K562 (cell line): ENCODE data around the gene SLC43A2. TPM values are rescaled to one million over a fixed set of nuclear protein-coding genes. Genes with fewer than 3 reads are reported as not detected.

Source experiments
- ATAC-seq: fragments of 200-7000 bp; cut with Tn5 transposase; 3 replicates; pipeline ENCODE4 v1.9.1; 2020; ENCODE audit warnings: moderate library complexity
- BruUV-seq: library from RNA; stranded (reverse); fragments of 400-500 nt; replicated peaks from 2 replicates; lab custom pipeline; 2021; lab: Mats Ljungman, UMichigan
- CTCF ChIA-PET: fragments of 300-600 bp; formaldehyde crosslinking; extraction: SDS; loops from one replicate; lab custom pipeline; 2021; ENCODE audit warnings: low intra/inter-chr PET ratio; lab: Yijun Ruan, JAX
- POLR2A ChIA-PET: fragments of 300-600, 350-650 bp; sonication (Branson Sonifier 250); formaldehyde crosslinking; extraction: SDS; loops from one replicate; lab custom pipeline; 2021; ENCODE audit warnings: antibody characterized with exemption, inconsistent platforms; lab: Yijun Ruan, JAX
- DNase-seq, 4 experiments: peaks; one replicate each; pipeline versions ENCODE4 v3.0.0 to v3.0.0-alpha.2; 2011 to 2018; ENCODE audit warnings: low spot score in 3 of 4, mixed read lengths in 3 of 4; ENCODE audit errors: extremely low read depth in 1 of 4
- FAIRE-seq: peaks from 2 replicates; lab custom pipeline; 2011; peaks lifted over from hg19 to GRCh38; lab: Jason Lieb, UNC
- H2AFZ ChIP-seq: 2 replicates; pipeline ENCODE4 v1.6.0; 2011; ENCODE audit warnings: low read depth, low read length, control low read depth, inconsistent platforms
- H3K27ac ChIP-seq: fragments of 200-600 bp; 3 replicates; pipeline ENCODE4 v1.8.0; 2011; ENCODE audit warnings: low read depth, mild to moderate bottlenecking, control low read depth, inconsistent platforms, low read length, moderate library complexity, mixed read lengths; ENCODE audit errors: extremely low read depth
- H3K27me3 ChIP-seq, 2 experiments: fragments of 300-600 bp in 1 of 2; 2 replicates in 1 of 2; 3 replicates in 1 of 2; pipeline versions ENCODE4 v1.6.0 to v1.8.0; 2011; ENCODE audit warnings: inconsistent platforms in 2 of 2, low read length in 2 of 2, mild to moderate bottlenecking in 1 of 2, mixed read lengths in 1 of 2, moderate library complexity in 1 of 2; ENCODE audit not compliant: control insufficient read depth in 2 of 2, insufficient read depth in 2 of 2
- H3K36me3 ChIP-seq: fragments of 300-600 bp; 3 replicates; pipeline ENCODE4 v1.8.0; 2011; ENCODE audit warnings: mild to moderate bottlenecking, low read length, inconsistent platforms; ENCODE audit not compliant: control insufficient read depth, insufficient read depth
- H3K4me1 ChIP-seq, 2 experiments: fragments of 200-600 bp in 1 of 2; replicated peaks in 1 of 2; 2 replicates in 1 of 2; 3 replicates in 1 of 2; pipeline versions ENCODE4 v1.5.1 to v1.8.0; 2011; ENCODE audit warnings: inconsistent platforms in 2 of 2, low read length in 2 of 2, mild to moderate bottlenecking in 1 of 2, mixed read lengths in 1 of 2, moderate library complexity in 1 of 2; ENCODE audit not compliant: control insufficient read depth in 2 of 2, insufficient read depth in 2 of 2
- H3K4me2 ChIP-seq: 2 replicates; pipeline ENCODE4 v1.6.1; 2011; ENCODE audit warnings: low read length, control low read depth, inconsistent platforms, mixed read lengths; ENCODE audit not compliant: insufficient read depth
- H3K4me3 ChIP-seq: fragments of 200-600 bp; sonication (generic), shearing (Covaris generic); 2 replicates; pipeline ENCODE4 v1.5.1; 2016; ENCODE audit warnings: control low read depth, inconsistent platforms
- H3K79me2 ChIP-seq: fragments of 200-600 bp; 3 replicates; pipeline ENCODE4 v1.8.0; 2011; ENCODE audit warnings: low read length, inconsistent platforms; ENCODE audit not compliant: control insufficient read depth, insufficient read depth
- H3K9ac ChIP-seq, 2 experiments: 2 replicates each; pipeline versions ENCODE4 v1.6.0 to v1.6.1; 2011; ENCODE audit warnings: low read depth in 2 of 2, low read length in 2 of 2, control low read depth in 1 of 2, inconsistent platforms in 1 of 2, mild to moderate bottlenecking in 1 of 2, mixed read lengths in 1 of 2; ENCODE audit not compliant: insufficient read depth in 1 of 2
- H3K9me1 ChIP-seq: one replicate; pipeline ENCODE4 v1.6.0; 2011; ENCODE audit warnings: inconsistent platforms, mild to moderate bottlenecking, low read length, moderate library complexity; ENCODE audit not compliant: control insufficient read depth, insufficient read depth
- H3K9me3 ChIP-seq: replicated peaks from 2 replicates; pipeline ENCODE4 v1.5.1; 2011; ENCODE audit warnings: low read depth, low read length, inconsistent platforms; ENCODE audit not compliant: control insufficient read depth, insufficient read depth
- H4K20me1 ChIP-seq: replicated peaks from 2 replicates; pipeline ENCODE4 v1.6.1; 2011; ENCODE audit warnings: low read length, inconsistent platforms, mixed read lengths; ENCODE audit not compliant: control insufficient read depth, insufficient read depth
- EHMT2 ChIP-seq: fragments of 450-650 bp; IDR thresholded peaks from 2 replicates; pipeline ENCODE4 v1.6.1; 2018; ENCODE audit warnings: antibody characterized with exemption
- FOSL1 ChIP-seq: fragments of 200-800 bp; sonication (Bioruptor generic); conservative IDR thresholded peaks from 2 replicates; pipeline ENCODE4 v1.6.1; 2016; ENCODE audit warnings: missing genetic modification characterization, missing compliant biosample characterization
- SNRNP70 ChIP-seq: fragments of 200-400 bp; formaldehyde crosslinking; optimal IDR thresholded peaks from 2 replicates; pipeline ENCODE3; 2017; ENCODE audit warnings: low read depth, low read length
- WGBS: fragments of 100-300 bp; shearing (Covaris generic); methylation state at CpG from one replicate; pipeline ENCODE4 v1.1.6; 2016; ENCODE audit warnings: low coverage, mixed read lengths; ENCODE audit not compliant: insufficient coverage; ENCODE audit errors: missing lambda C conversion rate; 5-methylcytosine and 5-hydroxymethylcytosine counted together
- in situ Hi-C: fragments of 300-500 bp; cut with MboI; formaldehyde crosslinking; loops from 4 replicates; pipeline ENCODE4 v1.15.0; 2018; ENCODE audit warnings: inconsistent platforms, mixed read lengths
- intact Hi-C: fragments of 100-400 bp; cut with micrococcal nuclease; formaldehyde crosslinking; loops from 2 replicates; pipeline ENCODE4 v1.14.2; 2022
- polyA plus RNA-seq, 8 experiments: library from polyadenylated mRNA; depleted of rRNA in 4 of 8; stranded (reverse) in 5 of 8; unstranded in 3 of 8; fragments of >200 nt; fragmentation: Nextera tagmentation in 2 of 8; fragmentation: Illumina TruSeq in 1 of 8; extraction: Ambion mirVana in 2 of 8; extraction: Trizol in 1 of 8; gene quantifications; 2 replicates each; pipeline versions ENCODE4 v1.2.1 to v1.2.3, GENCODE V29; 2011 to 2014; ENCODE audit warnings: inconsistent platforms in 1 of 8, missing spikeins in 1 of 8
- total RNA-seq, 7 experiments: library from RNA; depleted of rRNA in 6 of 7; stranded (reverse); fragments of >200 nt in 6 of 7; fragmentation: Illumina TruSeq in 2 of 7; extraction: Trizol in 2 of 7; gene quantifications; 2 replicates each; pipeline versions ENCODE4 v1.2.1 to v1.2.3, GENCODE V29; 2011 to 2021; ENCODE audit warnings: low replicate concordance in 1 of 7
- TF ChIP-seq, protein P1 (sequence below): fragments of 450-650 bp; IDR thresholded peaks from 2 replicates; pipeline ENCODE4 v1.6.1; 2017; ENCODE audit warnings: antibody characterized with exemption, mild to moderate bottlenecking
- TF ChIP-seq, protein P2 (sequence below): fragments of 450-650 bp; formaldehyde crosslinking; IDR thresholded peaks from 2 replicates; pipeline ENCODE4 v1.4.0; 2020; ENCODE audit warnings: mild to moderate bottlenecking, moderate library complexity
- TF ChIP-seq, protein P3 (sequence below): fragments of 250-450 bp; sonication (Bioruptor Pico); IDR thresholded peaks from 2 replicates; pipeline ENCODE4 v1.5.0; 2021; ENCODE audit warnings: mild to moderate bottlenecking, moderate library complexity

SLC43A2 gene
- total and polyA plus RNA-seq, 9 of the 15 experiments (the other 6 are each of a cell fraction or from before 2014, with no cell fraction given) = 0.03 to 10.2 (median 3.6) TPM

DNA sequence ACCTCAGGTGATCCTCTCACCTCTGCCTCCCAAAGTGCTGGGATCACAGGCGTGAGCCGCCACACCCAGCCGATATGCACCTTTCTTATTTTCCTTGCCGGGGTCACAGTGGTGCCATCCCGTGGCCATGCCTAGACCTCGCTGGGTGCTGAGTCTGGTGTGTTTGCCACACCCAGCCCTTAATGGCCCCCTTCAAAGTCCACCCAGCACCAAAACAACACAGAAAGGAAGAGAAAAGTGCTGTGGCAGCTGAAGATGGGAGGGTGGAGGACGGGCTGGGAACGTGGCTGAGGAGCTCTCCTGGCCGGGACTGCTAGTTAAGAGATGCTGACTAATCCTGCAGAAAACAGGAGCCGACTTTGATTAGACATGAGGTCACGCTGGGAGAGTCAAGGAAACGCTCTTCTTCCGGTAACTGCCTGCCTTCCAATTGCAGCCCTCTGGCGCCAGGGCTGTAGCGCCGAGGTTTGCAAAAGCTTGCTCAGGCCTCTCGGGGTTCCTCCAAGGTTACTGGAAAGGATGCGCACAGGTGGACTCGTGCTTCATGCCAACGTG lies 10.9 kb downstream of the SLC43A2 start (continued):
- TF ChIP-seq, protein P1, sequence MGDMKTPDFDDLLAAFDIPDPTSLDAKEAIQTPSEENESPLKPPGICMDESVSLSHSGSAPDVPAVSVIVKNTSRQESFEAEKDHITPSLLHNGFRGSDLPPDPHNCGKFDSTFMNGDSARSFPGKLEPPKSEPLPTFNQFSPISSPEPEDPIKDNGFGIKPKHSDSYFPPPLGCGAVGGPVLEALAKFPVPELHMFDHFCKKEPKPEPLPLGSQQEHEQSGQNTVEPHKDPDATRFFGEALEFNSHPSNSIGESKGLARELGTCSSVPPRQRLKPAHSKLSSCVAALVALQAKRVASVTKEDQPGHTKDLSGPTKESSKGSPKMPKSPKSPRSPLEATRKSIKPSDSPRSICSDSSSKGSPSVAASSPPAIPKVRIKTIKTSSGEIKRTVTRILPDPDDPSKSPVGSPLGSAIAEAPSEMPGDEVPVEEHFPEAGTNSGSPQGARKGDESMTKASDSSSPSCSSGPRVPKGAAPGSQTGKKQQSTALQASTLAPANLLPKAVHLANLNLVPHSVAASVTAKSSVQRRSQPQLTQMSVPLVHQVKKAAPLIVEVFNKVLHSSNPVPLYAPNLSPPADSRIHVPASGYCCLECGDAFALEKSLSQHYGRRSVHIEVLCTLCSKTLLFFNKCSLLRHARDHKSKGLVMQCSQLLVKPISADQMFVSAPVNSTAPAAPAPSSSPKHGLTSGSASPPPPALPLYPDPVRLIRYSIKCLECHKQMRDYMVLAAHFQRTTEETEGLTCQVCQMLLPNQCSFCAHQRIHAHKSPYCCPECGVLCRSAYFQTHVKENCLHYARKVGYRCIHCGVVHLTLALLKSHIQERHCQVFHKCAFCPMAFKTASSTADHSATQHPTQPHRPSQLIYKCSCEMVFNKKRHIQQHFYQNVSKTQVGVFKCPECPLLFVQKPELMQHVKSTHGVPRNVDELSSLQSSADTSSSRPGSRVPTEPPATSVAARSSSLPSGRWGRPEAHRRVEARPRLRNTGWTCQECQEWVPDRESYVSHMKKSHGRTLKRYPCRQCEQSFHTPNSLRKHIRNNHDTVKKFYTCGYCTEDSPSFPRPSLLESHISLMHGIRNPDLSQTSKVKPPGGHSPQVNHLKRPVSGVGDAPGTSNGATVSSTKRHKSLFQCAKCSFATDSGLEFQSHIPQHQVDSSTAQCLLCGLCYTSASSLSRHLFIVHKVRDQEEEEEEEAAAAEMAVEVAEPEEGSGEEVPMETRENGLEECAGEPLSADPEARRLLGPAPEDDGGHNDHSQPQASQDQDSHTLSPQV = peak; percentile 58
- TF ChIP-seq, all 486 proteins: peak for 59

DNA sequence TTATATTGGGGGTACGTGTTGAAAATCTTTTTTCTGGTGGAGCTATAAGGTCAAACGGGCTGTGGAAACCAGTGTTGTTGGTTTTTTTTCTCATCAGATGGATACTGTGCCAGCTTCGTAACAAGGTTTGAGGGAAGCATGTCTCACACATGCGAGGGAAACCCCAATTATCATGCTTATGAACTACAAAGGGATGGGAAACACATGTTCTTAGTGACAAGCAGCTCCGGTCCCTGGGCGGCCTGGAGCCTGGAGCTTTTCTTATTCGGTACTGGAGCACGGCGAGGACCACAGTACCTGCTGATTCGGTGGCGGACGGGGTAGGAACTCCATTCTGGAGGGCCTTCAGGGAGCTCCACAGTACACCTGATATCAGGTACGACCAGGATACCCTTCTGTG lies 12.5 kb downstream of the SLC43A2 start:
- BruUV-seq = no TSS peak
- TF ChIP-seq SNRNP70 (no peak), FOSL1 (tag) (no peak), EHMT2 (no peak)
- TF ChIP-seq, protein P2, sequence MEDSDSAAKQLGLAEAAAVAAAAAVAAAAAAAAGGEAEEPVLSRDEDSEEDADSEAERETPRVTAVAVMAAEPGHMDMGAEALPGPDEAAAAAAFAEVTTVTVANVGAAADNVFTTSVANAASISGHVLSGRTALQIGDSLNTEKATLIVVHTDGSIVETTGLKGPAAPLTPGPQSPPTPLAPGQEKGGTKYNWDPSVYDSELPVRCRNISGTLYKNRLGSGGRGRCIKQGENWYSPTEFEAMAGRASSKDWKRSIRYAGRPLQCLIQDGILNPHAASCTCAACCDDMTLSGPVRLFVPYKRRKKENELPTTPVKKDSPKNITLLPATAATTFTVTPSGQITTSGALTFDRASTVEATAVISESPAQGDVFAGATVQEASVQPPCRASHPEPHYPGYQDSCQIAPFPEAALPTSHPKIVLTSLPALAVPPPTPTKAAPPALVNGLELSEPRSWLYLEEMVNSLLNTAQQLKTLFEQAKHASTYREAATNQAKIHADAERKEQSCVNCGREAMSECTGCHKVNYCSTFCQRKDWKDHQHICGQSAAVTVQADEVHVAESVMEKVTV (CRISPR knock-in tag) = no peak
- TF ChIP-seq, protein P3, sequence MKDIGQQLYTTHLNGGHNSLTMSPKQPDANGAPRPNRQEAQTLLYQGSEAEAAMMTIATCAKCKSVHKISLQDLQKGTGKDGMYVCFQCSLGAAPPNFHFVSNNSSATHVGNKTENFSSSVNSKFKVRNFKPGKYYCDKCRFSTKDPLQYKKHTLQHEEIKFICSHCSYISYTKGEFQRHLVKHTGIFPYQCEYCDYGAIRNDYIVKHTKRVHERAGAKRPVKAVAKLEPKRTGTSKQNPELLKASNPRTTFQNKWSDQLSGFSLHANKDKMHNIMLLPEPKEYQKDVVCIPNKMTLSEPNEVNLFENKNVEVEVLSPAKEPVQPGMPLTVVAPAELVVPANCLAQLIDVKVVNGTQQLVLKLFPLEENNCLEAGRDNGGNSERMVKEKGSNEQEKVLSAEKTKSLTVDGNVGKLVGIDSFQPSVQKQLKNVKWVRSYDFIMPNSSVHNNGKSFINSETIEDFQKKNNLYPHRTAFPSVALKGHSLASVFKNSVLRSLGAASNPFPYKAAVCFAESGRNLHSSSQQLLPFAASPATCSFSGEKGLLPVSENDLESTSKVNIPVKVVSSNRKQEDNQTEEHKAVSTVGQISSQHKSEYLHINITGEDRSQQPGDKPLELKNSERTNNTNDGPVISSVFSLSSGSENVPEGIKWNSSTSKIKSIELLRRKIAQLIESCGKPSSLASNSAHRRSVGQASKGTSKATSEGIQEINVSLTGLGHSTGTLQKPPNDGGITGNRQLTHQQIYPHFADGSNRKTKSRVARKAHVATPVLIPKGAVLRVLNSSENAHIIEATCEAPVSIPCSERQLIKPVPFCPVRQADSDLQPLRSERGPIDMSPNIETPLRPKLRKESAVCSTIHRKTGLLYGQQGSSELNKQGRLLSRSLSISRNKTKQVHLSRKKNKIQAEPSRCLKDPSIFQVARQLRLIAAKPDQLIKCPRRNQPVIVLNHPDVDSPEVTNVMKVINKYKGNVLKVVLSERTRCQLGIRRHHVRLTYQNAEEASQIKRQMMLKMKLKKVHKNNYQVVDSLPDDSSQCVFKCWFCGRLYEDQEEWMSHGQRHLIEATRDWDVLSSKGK (CRISPR knock-in tag) = no peak
- no peak overlapping the region for H3K4me2 ChIP-seq
- no peak overlapping the region for H3K27ac ChIP-seq
- H3K4me3 ChIP-seq = no peak overlapping the region
- H3K9ac ChIP-seq = no peak overlapping the region
- H3K9me1 ChIP-seq = no peaks in the 10 kb centered on the region
- H3K36me3 ChIP-seq = no peaks in the 10 kb centered on the region
- in situ Hi-C loops = loop anchor here (5.0 kb wide), 1 partner anchor 39 kb away; no protein-coding TSS in a partner anchor
- POLR2A ChIA-PET = interaction anchor here (4.8 kb wide), 1 partner anchor 10 kb away, joined by 25 read pairs; no protein-coding TSS in a partner anchor
- no peaks in the 10 kb centered on the region for H3K9me3 ChIP-seq
- intact Hi-C loops = no loop called here
- H3K27me3 ChIP-seq = no peaks in the 10 kb centered on the region
- no peaks in the 10 kb centered on the region for H4K20me1 ChIP-seq
- WGBS = 73% methylated on average over 6 of the region's 13 CpGs
- DNase-seq (no peak), FAIRE-seq (no peak), ATAC-seq (no peak)
- CTCF ChIA-PET = no interaction called here
- peaks cover 8 to 32% of the 10 kb centered on the region in 2 experiments; a peak in 4 of 5 replicates for H3K4me1 ChIP-seq
- no peaks in the 10 kb centered on the region for H3K79me2 ChIP-seq
- H2AFZ ChIP-seq = no peak overlapping the region
